K562 (cell line): Measurements from ENCODE around the gene HAPLN3. TPM values are rescaled to one million over a fixed set of nuclear protein-coding genes. Genes with fewer than 3 reads are reported as not detected.

Experiments used
- CBFA2T2 ChIP-seq: fragments of 450-650 bp; conservative IDR thresholded peaks from 2 replicates; pipeline ENCODE4 v1.6.1; 2017; ENCODE audit warnings: mild to moderate bottlenecking
- CREB3 ChIP-seq: fragments of 450-650 bp; conservative IDR thresholded peaks from 2 replicates; pipeline ENCODE4 v1.6.1; 2016; ENCODE audit warnings: missing genetic modification characterization, low read depth, mild to moderate bottlenecking, missing compliant biosample characterization, moderate library complexity
- ETS1 ChIP-seq: conservative IDR thresholded peaks from 2 replicates; pipeline ENCODE4 v1.6.1; 2011; ENCODE audit warnings: low read depth, mild to moderate bottlenecking, low read length; ENCODE audit not compliant: control insufficient read depth
- HEY1 ChIP-seq: fragments of 250-450 bp; sonication (Bioruptor Pico); IDR thresholded peaks from 2 replicates; pipeline ENCODE4 v1.5.0; 2020; ENCODE audit warnings: mild to moderate bottlenecking, moderate library complexity, borderline replicate concordance
- RBBP5 ChIP-seq: fragments of 200-600 bp; sonication (generic); IDR thresholded peaks from 2 replicates; pipeline ENCODE4 v1.6.1; 2012; ENCODE audit warnings: borderline replicate concordance, mild to moderate bottlenecking, low read length, control low read depth, inconsistent platforms; ENCODE audit not compliant: insufficient read depth, poor library complexity, severe bottlenecking
- TSC22D4 ChIP-seq: fragments of 450-650 bp; IDR thresholded peaks from 2 replicates; pipeline ENCODE4 v1.6.1; 2016; ENCODE audit warnings: missing genetic modification characterization, missing biosample characterization, control low read depth
- ZKSCAN8 ChIP-seq: fragments of 200-800 bp; sonication (Bioruptor generic); IDR thresholded peaks from 2 replicates; pipeline ENCODE4 v1.6.1; 2016; ENCODE audit warnings: missing genetic modification characterization, missing compliant biosample characterization
- ZNF217 ChIP-seq: sonication (generic); formaldehyde crosslinking; IDR thresholded peaks from 2 replicates; pipeline ENCODE4 v1.8.0; 2022; ENCODE audit warnings: mild to moderate bottlenecking, missing genetic modification reagents
- ZNF318 ChIP-seq, 2 experiments: fragments of 450-650 bp; IDR thresholded peaks; 2 replicates each; pipeline ENCODE4 v1.6.1; 2016; ENCODE audit warnings: mild to moderate bottlenecking in 2 of 2, borderline replicate concordance in 1 of 2, low read depth in 1 of 2, moderate library complexity in 1 of 2
- ZNF449 ChIP-seq: fragments of 250-450 bp; sonication (Bioruptor Pico); IDR thresholded peaks from 2 replicates; pipeline ENCODE4 v1.8.0; 2022; ENCODE audit warnings: moderate library complexity, mild to moderate bottlenecking, inconsistent platforms
- ZNF586 ChIP-seq: fragments of 450-650 bp; formaldehyde crosslinking; conservative IDR thresholded peaks from 2 replicates; pipeline ENCODE4 v1.4.0; 2020; ENCODE audit warnings: mild to moderate bottlenecking, moderate library complexity
- polyA plus RNA-seq, 8 experiments: library from polyadenylated mRNA; depleted of rRNA in 4 of 8; stranded (reverse) in 5 of 8; unstranded in 3 of 8; fragments of >200 nt; fragmentation: Nextera tagmentation in 2 of 8; fragmentation: Illumina TruSeq in 1 of 8; extraction: Ambion mirVana in 2 of 8; extraction: Trizol in 1 of 8; gene quantifications; 2 replicates each; pipeline versions ENCODE4 v1.2.1 to v1.2.3, GENCODE V29; 2011 to 2014; ENCODE audit warnings: inconsistent platforms in 1 of 8, missing spikeins in 1 of 8
- total RNA-seq, 7 experiments: library from RNA; depleted of rRNA in 6 of 7; stranded (reverse); fragments of >200 nt in 6 of 7; fragmentation: Illumina TruSeq in 2 of 7; extraction: Trizol in 2 of 7; gene quantifications; 2 replicates each; pipeline versions ENCODE4 v1.2.1 to v1.2.3, GENCODE V29; 2011 to 2021; ENCODE audit warnings: low replicate concordance in 1 of 7

The HAPLN3 gene
- total and polyA plus RNA-seq, 9 of the 15 experiments (the other 6 are each of a cell fraction or from before 2014, with no cell fraction given): 0.04 to 2.4 (median 0.65) TPM

GRCh38 chr15:88842156-88842555 lies 53.2 kb downstream of the HAPLN3 start (continued):
- no peak for TF ChIP-seq ZNF318 (IDR thresholded peaks at IDR 0.05; ENCODE audit: borderline replicate concordance in 1 of 2, low read depth in 1 of 2)
- no peak for TF ChIP-seq ZNF217
- no peak for TF ChIP-seq TSC22D4 (tag)
- TF ChIP-seq ZNF449 (CRISPR knock-in tag): no peak
- TF ChIP-seq CBFA2T2: no peak
- TF ChIP-seq ETS1: no peak
- TF ChIP-seq ZNF586: no peak
- no peak for TF ChIP-seq ZKSCAN8
- no peak for TF ChIP-seq CREB3 (tag)
- TF ChIP-seq HEY1: no peak
- no peak for TF ChIP-seq RBBP5
